LNCaP clone FGC (cell line): ENCODE measurements around the gene TRAM2.

ENCODE experiments used
- DNase-seq: peaks from one replicate; pipeline ENCODE4 v3.0.0-alpha.2; 2011; ENCODE audit warnings: low read depth
- H3K4me3 ChIP-seq: 2 replicates; pipeline ENCODE4 v1.5.1; 2011; ENCODE audit warnings: mild to moderate bottlenecking, low read depth, low read length, control low read depth
- TF ChIP-seq, protein P1 (sequence below): IDR thresholded peaks from 2 replicates; pipeline ENCODE4 v1.5.1; 2012; ENCODE audit warnings: mild to moderate bottlenecking; ENCODE audit not compliant: control insufficient read depth, insufficient read depth; ENCODE audit errors: extremely low read depth

The TRAM2 gene

DNA sequence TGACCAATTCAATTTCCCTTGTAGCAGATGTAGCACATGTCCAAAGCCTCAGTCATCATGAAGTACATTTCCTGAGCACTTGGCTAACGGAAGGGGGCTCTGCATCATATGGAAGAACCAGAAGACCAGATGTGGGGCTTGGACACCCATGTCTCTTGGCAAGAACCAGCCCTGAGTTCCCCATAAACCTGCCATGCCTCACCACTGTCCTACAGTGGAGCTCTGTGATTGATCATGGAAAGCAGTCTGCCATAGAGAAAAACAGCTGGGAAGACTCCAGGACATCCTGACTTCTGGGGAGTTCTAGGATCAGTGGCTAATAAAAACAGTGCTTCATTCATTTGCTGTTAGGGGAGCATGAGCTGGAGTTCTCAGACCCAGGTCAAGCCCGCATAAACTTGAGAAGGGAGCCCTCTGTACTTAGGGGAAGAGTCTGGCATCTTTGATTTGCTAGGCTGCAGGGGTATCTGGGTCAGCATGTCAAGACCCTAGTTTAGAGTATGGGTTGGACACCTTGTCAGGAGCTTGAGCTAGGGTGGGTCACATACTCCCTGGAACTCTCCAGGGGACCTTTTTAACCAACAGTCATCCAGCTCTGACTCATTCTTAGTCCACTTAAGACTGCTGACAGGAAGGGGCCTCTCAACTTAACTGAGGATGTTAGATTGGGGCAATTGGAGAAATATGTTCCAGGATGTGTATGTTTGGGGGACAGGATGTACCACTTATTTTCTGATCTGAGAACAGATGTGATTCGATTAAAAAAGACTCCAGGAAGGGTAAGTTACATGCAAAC lies 26.3 kb upstream of the TRAM2 start:
- no peak for DNase-seq
- TF ChIP-seq, protein P1, sequence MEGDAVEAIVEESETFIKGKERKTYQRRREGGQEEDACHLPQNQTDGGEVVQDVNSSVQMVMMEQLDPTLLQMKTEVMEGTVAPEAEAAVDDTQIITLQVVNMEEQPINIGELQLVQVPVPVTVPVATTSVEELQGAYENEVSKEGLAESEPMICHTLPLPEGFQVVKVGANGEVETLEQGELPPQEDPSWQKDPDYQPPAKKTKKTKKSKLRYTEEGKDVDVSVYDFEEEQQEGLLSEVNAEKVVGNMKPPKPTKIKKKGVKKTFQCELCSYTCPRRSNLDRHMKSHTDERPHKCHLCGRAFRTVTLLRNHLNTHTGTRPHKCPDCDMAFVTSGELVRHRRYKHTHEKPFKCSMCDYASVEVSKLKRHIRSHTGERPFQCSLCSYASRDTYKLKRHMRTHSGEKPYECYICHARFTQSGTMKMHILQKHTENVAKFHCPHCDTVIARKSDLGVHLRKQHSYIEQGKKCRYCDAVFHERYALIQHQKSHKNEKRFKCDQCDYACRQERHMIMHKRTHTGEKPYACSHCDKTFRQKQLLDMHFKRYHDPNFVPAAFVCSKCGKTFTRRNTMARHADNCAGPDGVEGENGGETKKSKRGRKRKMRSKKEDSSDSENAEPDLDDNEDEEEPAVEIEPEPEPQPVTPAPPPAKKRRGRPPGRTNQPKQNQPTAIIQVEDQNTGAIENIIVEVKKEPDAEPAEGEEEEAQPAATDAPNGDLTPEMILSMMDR: no peak
- no peak overlapping the region for H3K4me3 ChIP-seq

DNA sequence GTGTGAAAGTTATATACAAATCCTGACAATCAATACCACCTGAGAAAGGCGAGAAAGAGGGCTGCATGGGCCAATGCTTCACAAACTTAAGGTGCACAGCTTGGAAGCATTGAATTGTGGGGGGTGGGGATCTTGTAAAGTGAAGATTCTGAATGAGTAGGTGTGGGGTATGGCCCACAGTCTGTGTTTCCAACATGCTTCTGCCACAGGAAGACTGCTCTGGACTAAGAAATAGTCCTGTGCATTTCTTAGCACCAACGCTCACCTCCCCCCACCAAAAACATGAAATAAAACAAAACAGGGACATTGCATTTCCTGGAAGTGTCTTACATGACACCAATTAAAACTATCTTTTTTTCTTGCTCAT lies 21.9 kb upstream of the TRAM2 start:
- DNase-seq: no peak
- no peak overlapping the region for H3K4me3 ChIP-seq
- TF ChIP-seq, protein P1: no peak

DNA sequence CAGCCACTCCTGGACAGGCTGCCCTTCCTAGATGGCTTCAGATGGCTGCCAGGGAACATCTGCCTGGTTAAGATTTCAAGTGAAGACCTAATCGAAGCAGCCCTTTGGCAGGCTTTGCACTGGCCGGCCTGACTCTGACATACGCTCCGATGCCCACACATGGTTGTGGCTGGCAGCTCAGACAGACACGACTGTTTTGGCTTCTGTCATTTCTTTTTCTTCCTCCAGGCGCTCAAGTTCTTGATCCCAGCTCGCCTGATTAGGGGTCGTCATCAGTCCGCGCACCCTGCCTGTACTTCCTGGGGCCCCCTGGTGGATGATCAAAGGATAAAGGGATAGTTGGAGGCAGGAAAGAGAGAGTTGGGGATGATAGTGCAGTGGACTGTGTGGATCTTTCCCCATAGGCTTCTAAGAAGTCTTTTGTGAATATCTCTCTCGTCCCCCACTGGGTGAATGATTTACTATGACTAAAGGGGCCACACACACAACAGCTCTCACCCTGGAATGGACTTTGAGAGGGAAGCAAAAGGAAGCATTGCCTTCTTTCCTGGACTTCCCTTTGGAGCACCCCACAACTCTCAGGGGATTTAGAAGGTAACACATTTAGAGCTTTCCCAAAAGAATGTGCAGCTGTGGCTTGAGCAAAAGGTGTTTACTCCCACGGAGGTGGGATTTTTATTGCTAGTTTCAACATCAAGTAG lies 21.4 kb upstream of the TRAM2 start:
- no peak overlapping the region for H3K4me3 ChIP-seq
- DNase-seq: no peak
- TF ChIP-seq, protein P1: peak; percentile 49

DNA sequence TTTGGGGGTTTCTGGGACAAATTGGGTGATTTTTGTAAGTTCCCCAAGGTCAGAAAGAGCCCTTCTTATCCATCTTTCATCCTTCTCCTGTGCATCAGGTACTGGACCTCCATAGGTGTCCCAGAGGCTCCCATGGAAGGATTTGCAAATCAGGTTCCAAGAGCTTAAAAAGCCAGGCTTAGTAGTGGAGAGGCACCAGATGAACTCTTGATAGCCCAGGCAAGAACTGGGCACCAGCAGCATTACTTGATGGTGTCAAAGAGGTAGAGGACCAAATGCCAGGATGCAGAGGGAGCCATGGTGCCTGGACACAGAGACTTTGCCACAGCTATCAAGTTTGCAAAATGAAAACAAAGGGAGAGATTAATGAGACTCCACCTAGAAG lies 20.9 kb upstream of the TRAM2 start:
- TF ChIP-seq, protein P1: no peak
- no peak overlapping the region for H3K4me3 ChIP-seq
- no peak for DNase-seq

DNA sequence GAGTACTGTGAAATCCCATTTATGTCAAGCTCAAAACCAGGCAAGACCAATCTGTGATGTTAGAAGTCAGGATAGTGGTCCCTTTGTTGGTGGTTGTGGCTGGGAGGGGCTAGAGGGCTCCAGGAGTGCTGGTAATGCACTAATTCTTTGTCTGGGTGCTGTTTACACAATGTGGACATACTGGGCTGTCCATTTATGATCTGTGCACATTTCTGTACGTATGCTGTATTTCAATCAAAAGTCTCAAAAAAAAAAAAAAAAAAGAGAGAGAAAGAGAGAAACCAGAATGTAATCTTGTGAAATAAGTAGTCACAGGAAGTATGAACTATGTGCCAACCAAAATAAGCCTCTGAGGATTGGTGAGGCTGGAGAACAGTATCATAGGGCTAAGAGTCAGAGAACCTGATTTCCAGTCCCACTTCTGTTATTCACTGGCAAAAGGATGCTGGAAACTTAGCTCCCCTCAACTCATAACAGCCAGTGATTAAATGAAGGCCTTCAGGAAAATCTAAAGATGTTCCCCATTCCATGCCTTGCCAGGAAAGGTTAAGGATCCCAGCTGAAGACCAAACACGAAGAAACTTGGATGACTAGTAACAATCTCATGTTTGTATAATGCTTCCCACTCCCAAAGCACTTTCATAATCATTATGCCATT lies 19.6 kb upstream of the TRAM2 start:
- no peak overlapping the region for H3K4me3 ChIP-seq
- TF ChIP-seq, protein P1: no peak
- no peak for DNase-seq

DNA sequence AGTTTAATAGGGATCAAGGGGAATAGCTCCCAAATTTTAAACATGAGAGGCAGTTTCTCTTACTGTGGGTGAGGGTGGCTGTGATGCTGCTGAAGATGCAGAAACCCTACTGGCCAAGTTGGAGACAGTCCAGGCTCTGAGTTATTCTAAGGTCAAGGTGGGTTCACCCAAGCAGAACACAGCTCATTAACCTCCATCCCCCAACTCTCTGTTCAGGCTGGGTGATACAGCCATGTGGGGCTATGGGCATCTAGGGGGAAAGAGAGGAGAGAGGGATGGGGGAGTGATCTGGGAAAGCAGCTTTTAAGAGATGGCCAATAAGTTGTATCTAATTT lies 18.9 kb upstream of the TRAM2 start:
- no peak for DNase-seq
- TF ChIP-seq, protein P1: no peak
- H3K4me3 ChIP-seq: no peak overlapping the region
